COR-L47 (cell line): ENCODE measurements around the gene SRGAP2C.
"Not testable (repeated sequence)": the region's sequence is repeated elsewhere in the genome, so short reads cannot be mapped to it uniquely, and the experiment has no call there.

ENCODE experiments used
- DNase-seq: peaks from one replicate; lab custom pipeline; 2025; lab: John Stamatoyannopoulos, UW

The SRGAP2C gene

DNA sequence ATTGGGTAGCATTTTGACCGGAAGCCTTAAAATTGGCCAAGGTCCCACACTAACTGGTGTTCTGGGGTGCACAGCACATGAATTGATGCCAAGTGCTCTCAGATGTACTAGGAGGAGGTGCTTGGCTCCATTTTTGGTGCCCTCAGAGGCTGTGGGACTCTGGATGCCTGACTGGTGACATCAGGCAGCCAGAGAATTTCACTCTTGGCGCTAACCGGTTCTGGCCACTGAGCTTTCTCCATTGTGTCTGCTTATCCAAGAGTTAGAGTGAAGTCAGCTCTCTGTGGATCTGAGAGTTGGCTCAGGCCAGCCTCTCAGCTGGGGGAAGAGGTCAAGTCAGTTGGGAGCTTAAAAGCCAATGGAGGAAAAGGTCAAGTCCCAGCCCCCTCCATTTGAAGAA is 200.4 kb downstream of the SRGAP2C start:
- not testable (repeated sequence) for DNase-seq

DNA sequence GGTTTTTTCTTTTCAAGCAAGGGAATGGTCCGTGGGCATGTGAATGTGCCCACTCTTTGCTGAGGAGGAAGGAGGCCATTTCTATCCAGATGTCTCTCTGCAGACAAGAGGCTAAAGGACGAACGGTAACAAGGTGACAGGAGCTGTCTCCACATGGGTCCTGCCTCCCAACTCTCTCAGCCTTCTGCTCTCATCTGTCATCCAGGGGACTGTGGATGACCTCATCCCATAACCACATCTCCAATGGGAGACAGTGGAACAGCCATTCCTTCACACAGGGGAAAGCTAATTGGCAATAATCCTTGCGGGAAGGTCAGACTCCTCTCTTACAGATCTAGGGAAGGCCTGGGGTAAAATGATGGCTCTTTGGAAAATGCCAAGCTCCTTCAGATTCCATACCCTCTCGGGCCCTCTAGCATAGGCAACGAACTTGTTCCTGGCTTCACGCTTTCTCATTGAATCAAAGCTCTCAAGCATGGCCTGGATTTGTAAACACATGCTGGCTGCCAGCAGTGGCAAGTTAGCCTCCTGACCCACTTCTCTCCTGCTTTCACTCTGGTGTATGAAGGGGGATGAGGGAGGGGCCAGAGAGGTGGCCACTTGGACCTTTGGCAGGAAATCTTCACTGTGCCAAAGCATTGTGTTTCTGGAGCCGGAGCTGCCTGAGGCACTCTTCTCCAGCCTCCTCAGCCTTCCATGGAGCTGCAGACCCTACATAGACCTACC is 201.0 kb downstream of the SRGAP2C start:
- not testable (repeated sequence) for DNase-seq

- not testable (repeated sequence) for DNase-seq
These were observed 201.7 kb downstream of the SRGAP2C start for GRCh38 chr1:121386319-121386948.

GRCh38 chr1:121389895-121390560 is 205.3 kb downstream of the SRGAP2C start:
- DNase-seq = not testable (repeated sequence)

DNA sequence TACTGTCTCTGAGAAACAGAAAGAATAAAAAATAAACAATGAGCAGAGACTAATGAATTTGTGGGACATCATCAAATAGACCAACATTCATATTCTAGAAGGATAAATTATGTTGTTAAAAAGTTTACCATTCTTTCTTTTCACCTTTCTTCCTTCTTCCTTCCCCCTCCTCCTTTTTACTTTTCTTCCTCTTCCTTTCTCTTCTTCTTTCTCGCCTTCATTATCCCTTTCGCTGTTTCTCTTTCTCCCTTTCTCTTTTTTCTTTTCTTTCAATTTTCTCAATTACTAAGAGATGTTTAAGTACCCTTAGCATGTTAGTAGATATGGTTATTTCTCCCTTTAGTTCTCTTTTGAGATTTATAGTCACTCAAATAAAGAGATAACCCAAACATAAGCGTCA is 207.4 kb downstream of the SRGAP2C start:
- DNase-seq = not testable (repeated sequence)

GRCh38 chr1:121395718-121396201 is 211.0 kb downstream of the SRGAP2C start:
- not testable (repeated sequence) for DNase-seq

GRCh38 chr1:121396335-121397081 is 211.7 kb downstream of the SRGAP2C start:
- not testable (repeated sequence) for DNase-seq

GRCh38 chr1:121397101-121397500 is 212.3 kb downstream of the SRGAP2C start:
- not testable (repeated sequence) for DNase-seq

GRCh38 chr1:121399193-121399592 is 214.4 kb downstream of the SRGAP2C start:
- DNase-seq = not testable (repeated sequence)

GRCh38 chr1:121400108-121400507 is 215.3 kb downstream of the SRGAP2C start:
- not testable (repeated sequence) for DNase-seq

DNA sequence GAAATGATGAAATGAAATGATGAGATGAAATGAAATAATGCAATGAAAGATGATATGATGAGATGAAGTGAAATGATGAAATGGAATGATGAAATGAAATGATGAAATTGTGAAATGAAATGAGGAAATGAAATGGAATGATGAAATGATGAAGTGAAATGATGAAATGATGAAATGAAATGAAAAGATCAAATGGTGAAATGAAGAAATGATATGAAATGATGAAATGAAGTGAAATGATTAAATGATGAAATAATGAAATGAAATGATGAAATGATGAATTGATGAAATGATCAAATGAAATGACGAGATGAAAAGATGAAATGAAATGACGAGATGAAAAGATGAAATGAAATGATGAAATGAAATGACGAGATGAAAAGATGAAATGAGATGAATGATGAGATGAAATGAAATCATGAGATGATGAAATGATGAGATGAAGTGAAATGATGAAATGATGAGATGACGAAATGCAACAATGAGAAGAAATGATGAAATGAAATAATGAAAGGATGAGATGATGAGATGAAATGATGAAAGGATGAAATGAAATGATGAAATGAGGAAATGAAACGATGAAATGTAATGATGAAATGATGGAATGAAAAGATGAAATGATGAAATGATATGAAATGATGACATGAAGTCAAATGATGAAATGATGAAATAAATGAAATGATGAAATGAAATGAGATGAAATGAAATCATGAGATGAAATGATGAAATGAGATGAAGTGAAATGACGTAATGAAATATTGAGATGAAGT is 216.0 kb downstream of the SRGAP2C start:
- DNase-seq = not testable (repeated sequence)

DNA sequence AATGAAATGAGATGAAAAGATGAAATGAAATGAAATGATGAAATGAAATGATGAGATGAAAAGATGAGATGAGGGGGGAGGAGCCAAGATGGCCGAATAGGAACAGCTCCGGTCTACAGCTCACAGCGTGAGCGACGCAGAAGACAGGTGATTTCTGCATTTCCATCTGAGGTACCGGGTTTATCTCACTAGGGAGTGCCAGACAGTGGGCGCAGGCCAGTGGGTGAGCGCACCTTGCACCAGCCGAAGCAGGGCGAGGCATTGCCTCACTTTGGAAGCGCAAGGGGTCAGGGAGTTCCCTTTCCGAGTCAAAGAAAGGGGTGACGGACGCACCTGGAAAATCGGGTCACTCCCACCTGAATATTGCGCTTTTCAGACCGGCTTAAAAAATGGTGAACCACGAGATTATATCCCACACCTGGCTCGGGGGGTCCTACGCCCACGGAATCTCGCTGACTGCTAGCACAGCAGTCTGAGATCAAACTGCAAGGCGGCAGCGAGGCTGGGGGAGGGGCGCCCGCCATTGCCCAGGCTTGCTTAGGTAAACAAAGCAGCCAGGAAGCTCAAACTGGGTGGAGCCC is 216.7 kb downstream of the SRGAP2C start:
- DNase-seq = not testable (repeated sequence)

- DNase-seq = not testable (repeated sequence)
These were observed 218.5 kb downstream of the SRGAP2C start for GRCh38 chr1:121403254-121403653.

- no peak for DNase-seq
These were observed 223.6 kb downstream of the SRGAP2C start for GRCh38 chr1:121408354-121408753.

DNA sequence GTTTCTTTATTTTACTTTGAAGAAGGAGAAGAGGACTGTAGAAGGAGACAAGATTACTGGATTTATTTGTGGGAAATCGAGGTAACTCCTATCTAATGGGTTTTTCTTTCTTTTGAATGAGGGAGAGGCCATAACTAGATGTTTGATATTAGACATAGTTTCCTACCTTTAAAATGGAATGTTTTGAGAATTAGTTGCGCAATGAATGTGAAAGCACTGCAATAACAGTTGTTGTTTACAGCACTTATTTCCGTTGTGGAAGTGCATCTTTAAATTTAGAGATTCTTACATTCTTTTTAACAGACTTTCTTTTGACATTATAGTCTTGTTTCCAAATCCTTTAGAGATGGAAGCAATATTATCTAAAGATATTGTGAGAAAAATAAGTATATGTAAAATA is 229.0 kb downstream of the SRGAP2C start:
- no peak for DNase-seq

DNA sequence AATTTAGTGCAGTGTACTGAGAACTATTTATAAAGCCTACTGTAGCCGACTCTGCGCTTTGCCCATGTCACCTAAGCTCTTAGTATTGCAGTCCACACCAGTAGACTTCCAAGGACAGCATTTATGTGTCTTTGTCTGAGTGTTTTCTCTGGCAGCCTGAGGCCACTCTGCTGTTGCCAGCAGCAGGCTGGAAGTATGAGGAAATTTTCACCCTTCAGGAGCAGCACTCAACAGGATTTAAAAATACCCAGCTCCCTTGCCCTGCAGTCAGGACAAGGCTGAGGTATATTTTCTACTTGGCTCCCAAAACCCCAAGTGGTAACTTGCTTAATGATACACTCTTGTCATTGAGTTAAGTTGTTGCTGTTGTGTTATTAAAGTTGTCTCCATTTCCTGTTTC is 230.1 kb downstream of the SRGAP2C start:
- no peak for DNase-seq

DNA sequence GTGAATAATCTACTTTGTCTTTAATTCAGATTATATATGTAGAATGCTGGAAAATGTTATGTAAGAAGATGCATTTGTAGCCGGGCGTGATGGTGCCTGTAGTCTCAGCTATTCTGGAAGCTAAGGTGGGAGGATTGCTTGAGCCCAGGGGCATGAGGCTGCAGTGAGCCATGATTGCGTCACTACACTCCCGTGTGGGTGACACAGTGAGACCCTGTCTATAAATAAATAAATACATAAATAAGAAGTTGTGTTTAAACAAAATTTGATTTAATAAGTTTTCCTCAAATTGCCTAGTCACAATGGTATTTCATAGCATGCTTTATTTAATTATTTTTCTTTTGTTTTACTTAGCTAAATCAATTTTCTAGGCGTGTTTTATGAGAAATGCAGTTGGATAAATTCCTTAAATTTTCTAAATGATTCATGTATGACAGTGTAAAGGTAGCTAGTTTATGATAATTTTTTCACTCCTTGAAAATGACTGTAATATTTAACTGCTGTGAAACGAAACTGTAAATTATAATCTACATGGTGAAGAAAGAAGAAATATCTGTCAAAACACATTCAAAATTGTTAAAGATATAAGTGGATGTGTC is 232.6 kb downstream of the SRGAP2C start:
- no peak for DNase-seq

- DNase-seq = no peak
These were observed 233.7 kb downstream of the SRGAP2C start for GRCh38 chr1:121418369-121419049.

DNA sequence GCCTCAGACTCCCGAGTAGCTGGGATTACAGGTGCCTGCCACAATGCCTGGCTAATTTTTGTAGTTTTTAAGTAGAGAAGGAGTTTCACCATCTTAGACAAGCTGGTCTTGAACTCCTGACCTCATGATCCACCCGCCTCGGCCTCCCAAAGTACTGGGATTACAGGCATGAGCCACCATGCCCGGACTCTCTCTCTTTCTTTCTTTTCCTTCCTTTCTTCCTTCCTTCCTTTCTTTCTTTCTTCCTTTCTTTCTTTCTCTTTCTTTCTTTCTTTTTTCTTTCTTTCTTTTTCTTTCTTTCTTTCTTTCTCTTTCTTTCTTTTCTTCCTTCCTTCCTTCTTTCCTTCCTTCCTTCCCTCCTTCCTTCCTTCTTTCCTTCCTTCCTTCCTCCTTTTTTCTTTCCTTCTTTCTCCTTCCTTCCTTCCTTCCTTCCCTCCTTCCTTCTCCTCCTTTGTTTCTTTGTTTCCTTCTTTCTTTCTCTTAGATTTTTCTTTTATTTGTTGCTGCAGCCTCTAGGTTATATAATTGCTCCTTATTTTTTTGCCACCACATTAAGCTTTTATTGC is 234.4 kb downstream of the SRGAP2C start:
- not testable (repeated sequence) for DNase-seq

GRCh38 chr1:121421490-121421889 is 236.7 kb downstream of the SRGAP2C start:
- DNase-seq = not testable (repeated sequence)
